Mucosa of descending colon (tissue), 3 donors: ENCODE data around the gene ARL15. TPM values are rescaled to one million over a fixed set of nuclear protein-coding genes. Genes with fewer than 3 reads are reported as not detected.

ENCODE experiments used
- ATAC-seq: fragments of 200-7000 bp; cut with Tn5 transposase; one replicate; pipeline ENCODE4 v1.9.1; 2020; ENCODE audit warnings: mild to moderate bottlenecking, moderate library complexity
- DNase-seq, 3 donors: peaks; one replicate each; pipeline ENCODE4 v3.0.0-alpha.2; 2020
- H3K36me3 ChIP-seq: fragments of 200-600 bp; one replicate; pipeline ENCODE4 v1.8.0; 2021; ENCODE audit warnings: low read depth, mild to moderate bottlenecking
- H3K4me1 ChIP-seq: fragments of 200-600 bp; one replicate; pipeline ENCODE4 v1.8.0; 2021; ENCODE audit warnings: low read depth, mild to moderate bottlenecking
- H3K4me3 ChIP-seq: fragments of 200-600 bp; one replicate; pipeline ENCODE4 v1.8.0; 2021; ENCODE audit warnings: mild to moderate bottlenecking
- H3K9me3 ChIP-seq: fragments of 200-600 bp; one replicate; pipeline ENCODE4 v1.8.0; 2021; ENCODE audit warnings: mild to moderate bottlenecking
- intact Hi-C, 2 donors: fragments of 100-400 bp; cut with DNase I in 1 of 2; cut with micrococcal nuclease in 1 of 2; formaldehyde crosslinking; loops; one replicate each; pipeline versions ENCODE4 v1.11.0 to v1.11.1; 2022; cut with DNase I, micrococcal nuclease
- total RNA-seq, 3 donors: library from RNA; stranded (reverse); fragmentation: NEBNext Ultra II Directional in 2 of 3; extraction: Animal tissue kit (Norgen Biotek cat#: 25700) in 2 of 3; gene quantifications; one replicate each; pipeline versions ENCODE4 v1.2.1 to v1.2.4, GENCODE V29; 2021 to 2023
- TF ChIP-seq, protein P1 (sequence below): fragments of 200-600 bp; IDR thresholded peaks from one replicate; pipeline ENCODE4 v1.8.0; 2022; ENCODE audit warnings: antibody characterized with exemption, mild to moderate bottlenecking
- donor health status: DM: no; HTN: no; CAD: no; lungs with moderate emphysema.
- donor health status: DM: no; HTN: no; CAD: no.
- donor health status: DM: no; HTN: yes; CAD: no.

Gene ARL15
- total RNA-seq, 3 donors from 2014 or later: 21.2 to 34.8 (median 30.1) TPM

DNA sequence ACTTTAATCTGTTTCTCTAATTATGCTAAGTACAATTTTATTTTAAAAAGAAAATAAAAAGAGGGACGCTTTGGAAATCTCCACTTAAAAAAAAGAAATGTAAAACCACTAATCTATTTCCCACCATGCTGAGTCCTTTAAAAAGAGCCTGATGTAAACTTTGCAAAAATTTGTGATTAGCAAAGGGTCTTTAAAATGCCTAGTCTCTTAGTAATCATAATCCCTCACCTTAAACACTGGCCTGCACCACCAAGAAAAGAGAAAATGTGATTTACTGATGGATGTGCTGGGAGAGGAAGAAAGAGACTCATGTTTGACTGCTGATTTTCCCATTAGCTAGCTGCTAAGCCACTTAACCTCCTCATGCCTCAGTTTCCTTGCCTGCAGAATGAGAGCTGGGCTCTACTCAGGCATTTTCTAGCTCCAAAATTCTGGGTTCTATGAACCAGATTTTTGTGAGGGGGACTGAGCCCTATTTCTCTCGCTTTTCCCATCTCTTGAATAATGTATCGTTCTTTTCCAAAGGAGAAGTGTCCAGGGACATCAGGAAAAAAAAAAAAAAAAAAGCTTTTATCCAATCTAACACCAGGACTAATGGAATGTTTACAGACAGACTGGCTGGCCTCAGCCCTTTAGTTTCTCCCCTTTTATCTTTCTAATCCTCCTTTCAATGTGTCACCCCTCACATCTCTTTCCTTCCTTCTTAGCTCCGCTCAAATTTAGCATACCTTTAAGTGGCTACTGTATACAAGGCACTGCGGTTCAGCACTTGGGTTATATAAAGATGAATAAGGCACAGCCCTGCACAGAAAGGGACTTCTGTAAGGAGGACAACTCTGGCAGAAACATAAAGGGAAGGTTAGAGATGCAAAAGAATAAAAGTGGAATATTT lies 312.4 kb downstream of the ARL15 start:
- ATAC-seq: no peak
- intact Hi-C loops: no loop called here

DNA sequence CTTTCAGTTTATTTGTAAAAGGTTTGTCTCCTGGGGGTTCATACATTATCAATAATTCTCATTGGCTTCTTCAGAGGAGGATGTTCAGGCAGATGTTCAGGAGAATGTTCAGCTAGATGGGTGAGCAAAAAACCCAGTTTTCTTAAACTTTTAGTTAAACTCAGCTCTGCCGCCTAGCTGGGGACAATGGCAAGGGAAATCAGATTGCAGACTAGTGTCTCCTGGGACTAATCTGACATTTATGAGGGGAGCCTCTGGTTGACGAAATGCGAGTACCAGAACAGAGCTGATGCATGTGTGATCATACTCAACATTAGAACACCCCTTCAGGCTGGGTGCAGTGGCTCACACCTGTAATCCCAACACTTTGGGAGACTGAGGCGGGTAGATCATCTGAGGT lies 314.4 kb downstream of the ARL15 start:
- Histone ChIP-seq H3K4me3 (no peak overlapping the region), H3K36me3 (no peaks in the 10 kb centered on the region), H3K9me3 (no peaks in the 10 kb centered on the region), H3K4me1 (no peaks in the 10 kb centered on the region)
- TF ChIP-seq, protein P1, sequence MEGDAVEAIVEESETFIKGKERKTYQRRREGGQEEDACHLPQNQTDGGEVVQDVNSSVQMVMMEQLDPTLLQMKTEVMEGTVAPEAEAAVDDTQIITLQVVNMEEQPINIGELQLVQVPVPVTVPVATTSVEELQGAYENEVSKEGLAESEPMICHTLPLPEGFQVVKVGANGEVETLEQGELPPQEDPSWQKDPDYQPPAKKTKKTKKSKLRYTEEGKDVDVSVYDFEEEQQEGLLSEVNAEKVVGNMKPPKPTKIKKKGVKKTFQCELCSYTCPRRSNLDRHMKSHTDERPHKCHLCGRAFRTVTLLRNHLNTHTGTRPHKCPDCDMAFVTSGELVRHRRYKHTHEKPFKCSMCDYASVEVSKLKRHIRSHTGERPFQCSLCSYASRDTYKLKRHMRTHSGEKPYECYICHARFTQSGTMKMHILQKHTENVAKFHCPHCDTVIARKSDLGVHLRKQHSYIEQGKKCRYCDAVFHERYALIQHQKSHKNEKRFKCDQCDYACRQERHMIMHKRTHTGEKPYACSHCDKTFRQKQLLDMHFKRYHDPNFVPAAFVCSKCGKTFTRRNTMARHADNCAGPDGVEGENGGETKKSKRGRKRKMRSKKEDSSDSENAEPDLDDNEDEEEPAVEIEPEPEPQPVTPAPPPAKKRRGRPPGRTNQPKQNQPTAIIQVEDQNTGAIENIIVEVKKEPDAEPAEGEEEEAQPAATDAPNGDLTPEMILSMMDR: no peak
- intact Hi-C loops: no loop called here
- DNase-seq (no peak), ATAC-seq (no peak)

More for the DNA sequence above, 312.4 kb downstream of the ARL15 start:
- no peaks in the 10 kb centered on the region for H3K4me1 ChIP-seq
- H3K36me3 ChIP-seq: no peaks in the 10 kb centered on the region
- H3K9me3 ChIP-seq: no peaks in the 10 kb centered on the region
- DNase-seq: no peak
- no peak overlapping the region for H3K4me3 ChIP-seq
- TF ChIP-seq, protein P1: no peak

DNA sequence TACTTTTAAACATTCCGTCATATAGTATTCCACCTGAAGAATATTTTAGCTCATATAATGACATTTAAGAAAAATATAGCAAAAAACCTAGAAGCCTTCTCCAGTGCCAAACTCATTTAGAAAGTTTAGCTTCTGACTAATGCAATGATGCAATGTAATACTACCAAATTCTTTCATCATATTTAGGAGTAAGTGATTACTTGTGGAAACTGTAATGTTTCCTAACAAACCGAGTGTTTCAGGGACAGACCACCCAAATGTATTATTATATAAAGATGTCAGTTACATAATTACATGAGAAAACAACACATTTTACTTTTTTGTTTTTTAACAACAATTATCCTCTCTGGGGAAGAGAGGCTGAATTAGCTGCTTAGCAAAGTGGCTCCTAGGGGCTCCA lies 316.2 kb downstream of the ARL15 start:
- TF ChIP-seq, protein P1: no peak
- ATAC-seq (no peak), DNase-seq (no peak)
- Histone ChIP-seq H3K9me3 (no peaks in the 10 kb centered on the region), H3K36me3 (no peaks in the 10 kb centered on the region), H3K4me1 (no peaks in the 10 kb centered on the region), H3K4me3 (no peak overlapping the region)
- intact Hi-C loops: no loop called here

DNA sequence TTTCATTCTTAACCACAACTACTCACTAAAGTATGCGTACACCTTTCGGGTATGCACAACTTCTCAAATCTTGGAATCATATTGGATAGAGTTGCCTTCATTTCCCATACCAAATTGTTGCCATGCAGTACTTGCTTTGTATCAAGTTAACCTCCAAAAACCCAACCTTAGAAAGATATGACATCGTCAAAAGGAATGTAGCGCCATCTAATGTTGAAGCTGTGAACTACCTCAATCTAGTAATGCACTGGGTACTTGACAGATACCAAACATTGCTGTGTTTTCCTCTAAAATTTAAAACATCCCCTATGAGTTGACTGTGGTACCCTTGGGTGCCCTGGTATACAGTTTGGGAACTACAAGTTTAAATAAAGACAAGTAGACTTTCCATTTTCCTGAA lies 318.4 kb downstream of the ARL15 start:
- no peaks in the 10 kb centered on the region for H3K4me1 ChIP-seq
- H3K36me3 ChIP-seq: no peaks in the 10 kb centered on the region
- H3K9me3 ChIP-seq: no peaks in the 10 kb centered on the region
- TF ChIP-seq, protein P1: no peak
- DNase-seq (no peak), ATAC-seq (no peak)
- no peak overlapping the region for H3K4me3 ChIP-seq
- intact Hi-C loops: no loop called here

DNA sequence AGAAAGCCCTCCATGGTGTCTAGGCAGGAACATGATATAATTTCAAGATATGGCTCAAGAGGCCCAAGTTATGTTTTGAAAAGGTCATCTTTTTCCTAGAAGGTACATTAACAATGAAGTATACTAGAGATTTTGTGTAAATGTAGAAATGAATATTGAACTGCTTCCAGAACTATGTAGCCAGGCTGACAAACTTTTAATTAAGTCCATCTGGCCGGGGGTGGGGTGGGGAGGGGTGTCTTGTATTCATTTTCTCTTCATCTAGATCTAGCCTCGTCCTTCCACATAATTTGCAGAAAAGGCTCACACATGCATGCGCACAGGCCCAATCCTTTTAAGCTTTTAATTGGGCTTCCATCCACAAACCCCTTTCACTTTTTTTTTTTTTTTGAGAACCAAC lies 323.3 kb downstream of the ARL15 start:
- Histone ChIP-seq H3K4me1 (no peaks in the 10 kb centered on the region), H3K4me3 (no peak overlapping the region), H3K9me3 (no peaks in the 10 kb centered on the region), H3K36me3 (no peaks in the 10 kb centered on the region)
- ATAC-seq (no peak), DNase-seq (no peak)
- TF ChIP-seq, protein P1: no peak
- intact Hi-C loops: no loop called here
